ENCODE measurements around the gene MORN4.
"Not testable (repeated sequence)": the region's sequence is repeated elsewhere in the genome, so short reads cannot be mapped to it uniquely, and the experiment has no call there.

The MORN4 gene

GRCh38 chr10:97640868-97641811, 7.8 kb upstream of the MORN4 start:
- DNase-seq = peak; percentile 26 to 41

- peak; percentile 99 for DNase-seq
These were observed 7.0 kb upstream of the MORN4 start, which contains the start of gene PI4K2A for GRCh38 chr10:97640174-97640867. Gene PI4K2A (plus strand): TSS chr10:97640671. CDS start chr10:97640743, 72 bp downstream.

GRCh38 chr10:97639090-97639489, 5.8 kb upstream of the MORN4 start:
- not testable (repeated sequence) for DNase-seq

GRCh38 chr10:97635577-97635976, 2.3 kb upstream of the MORN4 start:
- DNase-seq = no peak

- peak in 1 of 2 donors; percentile 20 for DNase-seq
These were observed 621 bp upstream of the MORN4 start for GRCh38 chr10:97633921-97634320.

- DNase-seq = no peak
These were observed 2.2 kb downstream of the MORN4 start for GRCh38 chr10:97631098-97631497.

- DNase-seq = no peak
These were observed 4.0 kb downstream of the MORN4 start for GRCh38 chr10:97629289-97629688.

- no peak for DNase-seq
These were observed 5.1 kb downstream of the MORN4 start for GRCh38 chr10:97628228-97628627.

- DNase-seq = no peak
These were observed 5.6 kb downstream of the MORN4 start for GRCh38 chr10:97627731-97628130.

- DNase-seq = no peak
These were observed 10.0 kb downstream of the MORN4 start for GRCh38 chr10:97623277-97623676.

GRCh38 chr10:97618733-97619132, 14.6 kb downstream of the MORN4 start:
- no peak for DNase-seq

- DNase-seq = no peak
These were observed 15.0 kb downstream of the MORN4 start for GRCh38 chr10:97618285-97618684.

GRCh38 chr10:97612386-97612785, 20.9 kb downstream of the MORN4 start:
- no peak for DNase-seq

GRCh38 chr10:97611473-97611872, 21.8 kb downstream of the MORN4 start:
- DNase-seq = no peak

GRCh38 chr10:97608991-97609561, 24.2 kb downstream of the MORN4 start:
- DNase-seq = no peak

GRCh38 chr10:97607095-97607636, 26.1 kb downstream of the MORN4 start:
- DNase-seq = no peak

- DNase-seq = no peak
These were observed 31.8 kb downstream of the MORN4 start for GRCh38 chr10:97601268-97602215.

GRCh38 chr10:97600616-97601015, 32.7 kb downstream of the MORN4 start:
- DNase-seq = no peak

GRCh38 chr10:97599272-97599619, 34.1 kb downstream of the MORN4 start:
- DNase-seq = no peak

- no peak for DNase-seq
These were observed 34.7 kb downstream of the MORN4 start for GRCh38 chr10:97598407-97599271.

GRCh38 chr10:97597778-97598177, 35.5 kb downstream of the MORN4 start:
- DNase-seq = no peak

Data from stimulated activated CD4-positive, alpha-beta T cell treated with anti-CD3 and anti-CD28 coated beads, Interleukin-2, amount 100 ng/mL, for 24 hours (primary cell).